ENCODE measurements around the gene MAPK8. TPM values are rescaled to one million over a fixed set of nuclear protein-coding genes. Genes with fewer than 3 reads are reported as not detected.

Gene MAPK8
- polyA plus RNA-seq, 4 donors = 62.9 to 82.5 (median 81.1) TPM

GRCh38 chr10:48456808-48457761, 150.6 kb downstream of the MAPK8 start:
- DNase-seq (ENCODE audit: low read depth in 4 of 4, low spot score in 3 of 4) = no peak

- no peak for DNase-seq (ENCODE audit: low read depth in 4 of 4, low spot score in 3 of 4)
Observed at GRCh38 chr10:48457949-48458661, 151.6 kb downstream of the MAPK8 start.

- no peak for DNase-seq (ENCODE audit: low read depth in 4 of 4, low spot score in 3 of 4)
Observed at GRCh38 chr10:48458662-48459048, 152.2 kb downstream of the MAPK8 start.

- no peak for DNase-seq (ENCODE audit: low read depth in 4 of 4, low spot score in 3 of 4)
Observed at GRCh38 chr10:48459270-48460150, 153.0 kb downstream of the MAPK8 start.

GRCh38 chr10:48460182-48460581, 153.7 kb downstream of the MAPK8 start:
- no peak for DNase-seq (ENCODE audit: low read depth in 4 of 4, low spot score in 3 of 4)

GRCh38 chr10:48461623-48462481, 155.4 kb downstream of the MAPK8 start:
- no peak for DNase-seq (ENCODE audit: low read depth in 4 of 4, low spot score in 3 of 4)

- no peak for DNase-seq (ENCODE audit: low read depth in 4 of 4, low spot score in 3 of 4)
Observed at GRCh38 chr10:48462482-48463020, 156.1 kb downstream of the MAPK8 start.

- DNase-seq (ENCODE audit: low read depth in 4 of 4, low spot score in 3 of 4) = no peak
Observed at GRCh38 chr10:48463318-48464003, 157.0 kb downstream of the MAPK8 start.

- no peak for DNase-seq (ENCODE audit: low read depth in 4 of 4, low spot score in 3 of 4)
Observed at GRCh38 chr10:48464121-48464870, 157.8 kb downstream of the MAPK8 start.

GRCh38 chr10:48464871-48465736, 158.6 kb downstream of the MAPK8 start:
- no peak for DNase-seq (ENCODE audit: low read depth in 4 of 4, low spot score in 3 of 4)

GRCh38 chr10:48465860-48466521, 159.5 kb downstream of the MAPK8 start:
- no peak for DNase-seq (ENCODE audit: low read depth in 4 of 4, low spot score in 3 of 4)

- no peak for DNase-seq (ENCODE audit: low read depth in 4 of 4, low spot score in 3 of 4)
Observed at GRCh38 chr10:48466611-48467240, 160.2 kb downstream of the MAPK8 start.

- DNase-seq (ENCODE audit: low read depth in 4 of 4, low spot score in 3 of 4) = no peak
Observed at GRCh38 chr10:48467669-48468068, 161.2 kb downstream of the MAPK8 start.

GRCh38 chr10:48468130-48468790, 161.8 kb downstream of the MAPK8 start:
- DNase-seq (ENCODE audit: low read depth in 4 of 4, low spot score in 3 of 4) = no peak

GRCh38 chr10:48468866-48469511, 162.5 kb downstream of the MAPK8 start:
- DNase-seq (ENCODE audit: low read depth in 4 of 4, low spot score in 3 of 4) = no peak

Measured in right renal pelvis (tissue), 4 donors.